Sigmoid colon (tissue), 7 donors: ENCODE data around the gene FTO. TPM values are rescaled to one million over a fixed set of nuclear protein-coding genes. Genes with fewer than 3 reads are reported as not detected.

ENCODE experiments used
- DNase-seq: peaks from one replicate; pipeline ENCODE4 v3.0.0-alpha.2; 2019
- H3K27ac ChIP-seq, 4 donors: fragments of 200-600 bp; sonication (generic); one replicate each; pipeline ENCODE4 v1.5.1; 2016 to 2019; ENCODE audit warnings: mild to moderate bottlenecking in 1 of 4
- H3K27me3 ChIP-seq, 3 donors: fragments of 200-600 bp; sonication (generic); one replicate each; pipeline ENCODE4 v1.5.1; 2019; ENCODE audit warnings: mild to moderate bottlenecking in 1 of 3
- H3K36me3 ChIP-seq, 4 donors: fragments of 200-600 bp; sonication (generic); one replicate each; pipeline ENCODE4 v1.5.1; 2016 to 2019
- H3K4me1 ChIP-seq, 4 donors: fragments of 200-600 bp; sonication (generic); one replicate each; pipeline ENCODE4 v1.5.1; 2017 to 2019
- H3K4me3 ChIP-seq, 4 donors: fragments of 200-600 bp; sonication (generic); one replicate each; pipeline ENCODE4 v1.5.1; 2017 to 2019; ENCODE audit warnings: mild to moderate bottlenecking in 2 of 4, moderate library complexity in 1 of 4
- H3K9me3 ChIP-seq, 4 donors: fragments of 200-600 bp in 3 of 4; sonication (generic) in 3 of 4; one replicate each; pipeline versions ENCODE4 v1.5.1 to v1.6.1; 2013 to 2019
- CTCF ChIP-seq, 4 experiments: fragments of 450-650 bp in 3 of 4; fragments of 200-600 bp in 1 of 4; IDR thresholded peaks; one replicate each; pipeline ENCODE4 v1.5.1; 2016 to 2019; ENCODE audit warnings: antibody characterized with exemption in 4 of 4, mild to moderate bottlenecking in 3 of 4, moderate library complexity in 2 of 4
- EP300 ChIP-seq, 4 donors: sonication (generic); formaldehyde crosslinking; IDR thresholded peaks; one replicate each; pipeline ENCODE4 v1.6.1; 2017; ENCODE audit warnings: antibody characterized with exemption in 4 of 4
- POLR2A ChIP-seq, 2 donors: fragments of 450-650 bp; IDR thresholded peaks; one replicate each; pipeline ENCODE4 v1.6.1; 2016; ENCODE audit warnings: antibody characterized with exemption in 2 of 2, mild to moderate bottlenecking in 2 of 2, moderate library complexity in 2 of 2
- POLR2AphosphoS5 ChIP-seq, 4 donors: sonication (generic); formaldehyde crosslinking; IDR thresholded peaks; one replicate each; pipeline ENCODE4 v1.6.1; 2017; ENCODE audit warnings: antibody characterized with exemption in 4 of 4
- WGBS, 2 donors: extraction: QIAGEN DNeasy Blood & Tissue Kit; methylation state at CpG; one replicate each; pipeline ENCODE4 v1.1.7; 2013; 5-methylcytosine and 5-hydroxymethylcytosine counted together
- intact Hi-C: fragments of 100-400 bp; cut with DNase I; formaldehyde crosslinking; loops from one replicate; pipeline ENCODE4 v1.15.1; 2023
- polyA plus RNA-seq, 3 donors: library from polyadenylated mRNA; stranded (reverse); fragments of 200-250 nt; gene quantifications; one replicate each; pipeline ENCODE4 v1.2.3, GENCODE V29; 2013
- total RNA-seq, 4 donors: library from RNA; depleted of rRNA; stranded (reverse); fragments of >200 nt; gene quantifications; one replicate each; pipeline ENCODE4 v1.1.0, GENCODE V29; 2016
- donor health status: healthy with polysubstance abuse.
- donor health status: Bipolar disorder and iron deficiency.
- donor health status: healthy.

Gene FTO
- total and polyA plus RNA-seq, 7 donors = 9.9 to 97.2 (median 77.8) TPM

- peaks cover 0 to 24% (median 9%) of the 10 kb centered on the region in 4 donors for H3K4me1 ChIP-seq
- H3K4me3 ChIP-seq = no peak overlapping the region
- 82 to 98% methylated on average over 3 of the region's 3 CpGs for WGBS, 2 donors
- intact Hi-C loops = no loop called here
- TF ChIP-seq EP300 (IDR thresholded peaks at IDR 0.05) (no peak), CTCF (IDR thresholded peaks at IDR 0.05) (no peak), POLR2A (IDR thresholded peaks at IDR 0.05) (no peak), POLR2AphosphoS5 (IDR thresholded peaks at IDR 0.05) (no peak)
- no peak overlapping the region for H3K27ac ChIP-seq
- H3K9me3 ChIP-seq = no peaks in the 10 kb centered on the region
- no peaks in the 10 kb centered on the region for H3K36me3 ChIP-seq
- no peaks in the 10 kb centered on the region for H3K27me3 ChIP-seq
- no peak for DNase-seq
Measured at GRCh38 chr16:53785916-53786315, 82.0 kb downstream of the FTO start.

GRCh38 chr16:53787423-53787822, 83.5 kb downstream of the FTO start:
- 99 to 100% methylated on average over 2 of the region's 2 CpGs for WGBS, 2 donors
- Histone ChIP-seq H3K4me1 (peaks cover 0 to 12% (median 3%) of the 10 kb centered on the region in 4 donors), H3K27me3 (no peaks in the 10 kb centered on the region), H3K9me3 (no peaks in the 10 kb centered on the region), H3K27ac (no peak overlapping the region), H3K36me3 (no peaks in the 10 kb centered on the region), H3K4me3 (no peak overlapping the region)
- intact Hi-C loops = no loop called here
- TF ChIP-seq EP300 (IDR thresholded peaks at IDR 0.05) = no peak
- DNase-seq = no peak

- Histone ChIP-seq H3K27ac (no peak overlapping the region), H3K4me1 (peaks cover 0 to 8% (median 4%) of the 10 kb centered on the region in 4 donors), H3K4me3 (no peak overlapping the region), H3K27me3 (no peaks in the 10 kb centered on the region), H3K9me3 (no peaks in the 10 kb centered on the region), H3K36me3 (no peaks in the 10 kb centered on the region)
- intact Hi-C loops = no loop called here
- no peak for DNase-seq
- TF ChIP-seq CTCF (IDR thresholded peaks at IDR 0.05) (no peak), POLR2AphosphoS5 (IDR thresholded peaks at IDR 0.05) (no peak), EP300 (IDR thresholded peaks at IDR 0.05) (no peak), POLR2A (IDR thresholded peaks at IDR 0.05) (no peak)
- WGBS, 2 donors = 94 to 96% methylated on average over 2 of the region's 2 CpGs
Measured at GRCh38 chr16:53789137-53789536, 85.2 kb downstream of the FTO start.

- no peak for DNase-seq
- intact Hi-C loops = no loop called here
- no peak for TF ChIP-seq EP300 (IDR thresholded peaks at IDR 0.05)
- TF ChIP-seq POLR2AphosphoS5 (IDR thresholded peaks at IDR 0.05) = no peak
- TF ChIP-seq POLR2A (IDR thresholded peaks at IDR 0.05) = no peak
- H3K27ac ChIP-seq = no peak overlapping the region
- H3K4me3 ChIP-seq = no peak overlapping the region
- no peaks in the 10 kb centered on the region for H3K27me3 ChIP-seq
- 84% methylated on average over 6 of the region's 6 CpGs for WGBS, 2 donors
- H3K4me1 ChIP-seq = peaks cover 0 to 5% (median 4%) of the 10 kb centered on the region in 4 donors
- H3K9me3 ChIP-seq = no peaks in the 10 kb centered on the region
- H3K36me3 ChIP-seq = no peaks in the 10 kb centered on the region
Measured at GRCh38 chr16:53792161-53792951, 88.4 kb downstream of the FTO start.

- no peaks in the 10 kb centered on the region for H3K27me3 ChIP-seq
- H3K36me3 ChIP-seq = no peaks in the 10 kb centered on the region
- H3K9me3 ChIP-seq = no peaks in the 10 kb centered on the region
- no peak for DNase-seq
- H3K4me3 ChIP-seq = no peak overlapping the region
- intact Hi-C loops = no loop called here
- no peak overlapping the region for H3K27ac ChIP-seq
- TF ChIP-seq POLR2A (IDR thresholded peaks at IDR 0.05) (no peak), POLR2AphosphoS5 (IDR thresholded peaks at IDR 0.05) (no peak), EP300 (IDR thresholded peaks at IDR 0.05) (no peak), CTCF (IDR thresholded peaks at IDR 0.05) (no peak)
- H3K4me1 ChIP-seq = peaks cover 0 to 14% (median 5%) of the 10 kb centered on the region in 4 donors
Measured at GRCh38 chr16:53803451-53803850, 99.5 kb downstream of the FTO start.
